Duodenal mucosa (tissue), 2 donors: ENCODE measurements around the gene CNTD1.
"Not testable (repeated sequence)": the region's sequence is repeated elsewhere in the genome, so short reads cannot be mapped to it uniquely, and the experiment has no call there.

Source experiments
- H3K27ac ChIP-seq: one replicate; pipeline ENCODE4 v1.7.0; 2013; ENCODE audit warnings: low read depth, low read length
- H3K27me3 ChIP-seq, 2 donors: one replicate each; pipeline ENCODE4 v1.7.0; 2013; ENCODE audit warnings: low read length in 2 of 2, control low read depth in 1 of 2; ENCODE audit not compliant: insufficient read depth in 2 of 2, control insufficient read depth in 1 of 2
- H3K36me3 ChIP-seq, 2 donors: one replicate each; pipeline ENCODE4 v1.7.0; 2013; ENCODE audit warnings: low read length in 2 of 2, control low read depth in 1 of 2; ENCODE audit not compliant: insufficient read depth in 2 of 2, control insufficient read depth in 1 of 2
- H3K4me1 ChIP-seq, 2 donors: one replicate each; pipeline ENCODE4 v1.7.0; 2013; ENCODE audit warnings: low read length in 2 of 2, control low read depth in 1 of 2; ENCODE audit not compliant: insufficient read depth in 2 of 2, control insufficient read depth in 1 of 2
- H3K4me3 ChIP-seq, 2 donors: one replicate each; pipeline ENCODE4 v1.7.0; 2013; ENCODE audit warnings: low read length in 2 of 2, low read depth in 1 of 2
- H3K9ac ChIP-seq, 2 donors: one replicate each; pipeline ENCODE4 v1.7.0; 2013; ENCODE audit warnings: low read length in 2 of 2, low read depth in 1 of 2
- H3K9me3 ChIP-seq, 2 donors: one replicate each; pipeline ENCODE4 v1.7.0; 2013; ENCODE audit warnings: low read length in 2 of 2, control low read depth in 1 of 2; ENCODE audit not compliant: control insufficient read depth in 1 of 2

CNTD1 gene

DNA sequence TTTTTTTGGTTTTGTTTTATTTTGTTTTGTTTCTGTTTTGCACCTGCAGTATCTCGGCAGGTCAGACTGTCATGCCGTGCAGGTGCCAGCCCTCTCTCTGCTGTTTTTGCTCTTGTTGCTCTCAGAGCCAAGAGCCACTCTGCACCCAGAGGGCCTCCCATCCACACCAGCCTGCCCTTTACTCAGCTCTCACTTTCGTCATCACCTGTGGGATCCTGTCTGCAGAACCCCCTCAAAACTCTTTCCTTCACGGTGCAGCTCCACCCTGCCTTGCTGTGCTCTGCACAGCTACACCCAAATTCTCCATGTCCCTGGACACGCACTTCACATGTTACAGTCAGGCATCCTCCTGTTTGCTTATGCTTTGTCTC lies 54.9 kb downstream of the CNTD1 start:
- no peaks in the 10 kb centered on the region for H3K27me3 ChIP-seq
- peak overlapping the region in 1 of 2 donors; percentile 51 for H3K4me3 ChIP-seq
- H3K9ac ChIP-seq = no peak overlapping the region
- no peaks in the 10 kb centered on the region for H3K36me3 ChIP-seq
- H3K4me1 ChIP-seq = peaks cover 10 to 13% of the 10 kb centered on the region in 2 donors
- no peak overlapping the region for H3K27ac ChIP-seq
- no peaks in the 10 kb centered on the region for H3K9me3 ChIP-seq

DNA sequence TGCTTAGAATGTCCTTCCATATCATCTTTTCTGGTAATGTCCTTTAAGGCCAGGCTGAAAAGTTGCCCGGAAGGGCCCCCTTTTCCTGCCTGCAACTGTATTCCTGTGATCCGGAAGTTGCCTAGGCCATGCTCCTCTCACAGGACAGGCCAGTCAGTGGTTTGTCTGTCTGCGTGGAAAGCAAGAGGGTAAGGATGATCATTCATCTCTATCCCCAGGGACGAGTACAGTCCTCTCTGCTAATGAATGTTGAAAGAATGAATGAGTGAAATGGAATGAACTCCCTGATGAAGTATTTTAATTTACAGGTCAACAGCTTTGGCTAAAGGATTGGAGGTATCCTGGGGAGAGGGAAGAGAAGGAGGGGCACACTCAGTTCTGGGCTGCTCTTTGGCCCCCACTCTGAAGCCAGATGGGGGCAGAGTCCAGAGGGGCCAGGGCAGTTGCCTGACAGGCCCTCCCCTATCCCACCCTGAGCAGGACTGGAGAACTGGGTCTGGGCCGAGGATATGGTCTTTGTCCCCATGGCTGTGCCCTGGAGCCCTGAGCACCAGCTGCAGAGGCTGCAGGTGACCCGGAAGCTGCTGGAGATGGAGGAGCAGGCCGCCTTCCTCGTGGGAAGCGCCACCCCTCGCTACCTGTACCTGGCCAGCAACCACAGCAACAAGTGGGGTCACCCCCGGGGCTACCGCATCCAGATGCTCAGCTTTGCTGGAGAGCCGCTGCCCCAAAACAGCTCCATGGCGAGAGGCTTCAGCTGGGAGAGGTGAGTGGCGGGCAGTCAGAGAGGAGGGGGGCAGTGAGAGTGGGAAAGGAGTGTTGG lies 55.5 kb downstream of the CNTD1 start:
- Histone ChIP-seq H3K9ac (no peak overlapping the region), H3K4me3 (no peak overlapping the region)

DNA sequence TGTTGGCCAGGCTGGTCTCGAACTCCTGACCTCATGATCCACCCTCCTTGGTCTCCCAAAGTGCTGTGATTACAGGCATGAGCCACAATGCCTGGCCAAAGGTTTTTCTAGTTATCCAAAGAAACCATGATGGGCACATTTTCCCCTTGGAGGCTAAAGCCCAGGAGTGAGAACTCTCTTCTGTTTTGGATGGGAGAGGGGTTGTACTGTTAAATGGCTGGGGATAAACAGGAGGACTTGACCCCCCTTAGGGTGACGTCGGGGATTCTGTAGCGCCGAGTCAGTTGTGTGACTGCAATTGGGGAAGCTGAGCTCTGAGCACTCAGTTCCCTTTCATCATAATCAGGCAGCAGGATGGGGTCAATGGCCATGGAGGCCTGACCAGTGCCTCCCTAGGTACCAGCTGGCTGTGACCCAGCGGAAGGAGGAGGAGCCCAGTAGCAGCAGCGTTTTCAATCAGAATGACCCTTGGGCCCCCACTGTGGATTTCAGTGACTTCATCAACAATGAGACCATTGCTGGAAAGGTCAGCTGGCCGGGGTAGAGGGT lies 56.5 kb downstream of the CNTD1 start:
- no peak overlapping the region for H3K27ac ChIP-seq
- peaks cover 2 to 3% of the 10 kb centered on the region in 2 donors for H3K4me1 ChIP-seq
- H3K27me3 ChIP-seq = no peaks in the 10 kb centered on the region
- H3K4me3 ChIP-seq = no peak overlapping the region
- no peaks in the 10 kb centered on the region for H3K36me3 ChIP-seq
- H3K9ac ChIP-seq = no peak overlapping the region
- no peaks in the 10 kb centered on the region for H3K9me3 ChIP-seq

More for the DNA sequence above, 55.5 kb downstream of the CNTD1 start:
- Histone ChIP-seq H3K36me3 (no peaks in the 10 kb centered on the region), H3K27me3 (no peaks in the 10 kb centered on the region), H3K4me1 (peaks cover 10 to 13% of the 10 kb centered on the region in 2 donors), H3K9me3 (no peaks in the 10 kb centered on the region), H3K27ac (no peak overlapping the region)

DNA sequence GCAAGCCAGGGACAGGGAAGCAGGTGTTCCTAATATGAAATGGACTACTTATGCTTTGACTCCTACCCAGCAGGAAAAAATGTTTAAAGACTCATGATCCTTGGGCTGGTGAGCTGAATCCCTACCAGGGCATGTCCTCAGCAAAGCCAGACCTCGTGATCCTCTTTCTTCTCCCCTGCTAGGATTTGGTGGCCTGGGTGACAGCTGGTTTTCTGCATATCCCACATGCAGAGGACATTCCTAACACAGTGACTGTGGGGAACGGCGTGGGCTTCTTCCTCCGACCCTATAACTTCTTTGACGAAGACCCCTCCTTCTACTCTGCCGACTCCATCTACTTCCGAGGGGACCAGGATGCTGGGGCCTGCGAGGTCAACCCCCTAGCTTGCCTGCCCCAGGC lies 57.4 kb downstream of the CNTD1 start:
- H3K9ac ChIP-seq, H3K36me3 ChIP-seq, H3K9me3 ChIP-seq, H3K27ac ChIP-seq, H3K4me3 ChIP-seq, H3K4me1 ChIP-seq, H3K27me3 ChIP-seq: not testable (repeated sequence)

DNA sequence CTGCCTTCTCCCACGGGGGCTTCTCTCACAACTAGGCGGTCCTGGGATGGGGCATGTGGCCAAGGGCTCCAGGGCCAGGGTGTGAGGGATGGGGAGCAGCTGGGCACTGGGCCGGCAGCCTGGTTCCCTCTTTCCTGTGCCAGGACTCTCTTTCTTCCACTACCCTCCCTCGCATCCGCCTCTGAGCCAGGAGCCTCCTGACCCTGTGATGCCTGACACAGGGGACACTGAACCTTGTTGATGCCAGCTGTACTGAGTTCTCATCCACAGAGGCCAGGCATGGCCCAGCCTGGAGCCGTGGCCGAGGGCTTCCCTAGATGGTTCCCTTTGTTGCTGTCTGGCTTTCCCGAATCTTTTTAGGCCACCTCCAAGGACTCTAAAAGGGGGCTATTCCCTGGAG lies 57.9 kb downstream of the CNTD1 start:
- H3K27me3 ChIP-seq, H3K36me3 ChIP-seq, H3K9ac ChIP-seq, H3K4me1 ChIP-seq, H3K27ac ChIP-seq, H3K4me3 ChIP-seq, H3K9me3 ChIP-seq: not testable (repeated sequence)

DNA sequence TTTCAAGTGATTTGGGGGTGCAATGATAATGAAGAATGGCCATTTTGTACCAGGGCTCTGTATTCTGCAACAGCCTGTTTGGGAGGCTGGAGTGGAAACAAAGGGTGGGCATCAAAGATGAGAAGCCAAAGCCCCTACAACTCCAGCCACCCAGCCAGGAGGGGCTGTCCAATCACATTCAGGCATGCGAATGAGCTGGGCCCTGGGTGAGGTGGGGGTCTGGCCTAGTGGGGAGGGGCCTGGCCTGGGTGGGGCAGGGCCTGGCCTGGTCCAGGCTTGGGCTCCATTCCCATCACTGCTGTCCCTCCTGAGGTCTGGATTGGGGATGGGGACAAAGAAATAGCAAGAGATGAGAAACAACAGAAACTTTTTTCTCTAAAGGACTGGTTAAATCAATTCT lies 58.7 kb downstream of the CNTD1 start:
- H3K9me3 ChIP-seq = no peaks in the 10 kb centered on the region
- H3K4me1 ChIP-seq = no peaks in the 10 kb centered on the region
- H3K27me3 ChIP-seq = no peaks in the 10 kb centered on the region
- no peak overlapping the region for H3K4me3 ChIP-seq
- H3K36me3 ChIP-seq = no peaks in the 10 kb centered on the region
- H3K27ac ChIP-seq = no peak overlapping the region
- H3K9ac ChIP-seq = no peak overlapping the region
